RPMI8226 (cell line): ENCODE data around the gene KCNAB1.
"Not testable (repeated sequence)": the region's sequence is repeated elsewhere in the genome, so short reads cannot be mapped to it uniquely, and the experiment has no call there.

Experiments
- DNase-seq: peaks from one replicate; pipeline ENCODE4 v3.0.0-alpha.2; 2015

KCNAB1 gene

GRCh38 chr3:156551746-156552145 is 431.4 kb downstream of the KCNAB1 start:
- no peak for DNase-seq

GRCh38 chr3:156552973-156553372 is 432.6 kb downstream of the KCNAB1 start:
- peak; percentile 24 for DNase-seq

GRCh38 chr3:156553705-156554356 is 433.5 kb downstream of the KCNAB1 start:
- DNase-seq = peak; percentile 88

GRCh38 chr3:156554515-156554841 is 434.1 kb downstream of the KCNAB1 start:
- no peak for DNase-seq

- DNase-seq = peak; percentile 100
Observed at GRCh38 chr3:156554842-156555687, 434.7 kb downstream of the KCNAB1 start, which contains the start of gene SSR3. TSS of gene SSR3 (minus strand) at chr3:156555117. CDS start at chr3:156555089, 28 bp downstream.

- DNase-seq = no peak
Observed at GRCh38 chr3:156558389-156558788, 438.0 kb downstream of the KCNAB1 start.

- no peak for DNase-seq
Observed at GRCh38 chr3:156559321-156559720, 438.9 kb downstream of the KCNAB1 start.

GRCh38 chr3:156561533-156561932 is 441.2 kb downstream of the KCNAB1 start:
- no peak for DNase-seq

- not testable (repeated sequence) for DNase-seq
Observed at GRCh38 chr3:156562486-156562885, 442.1 kb downstream of the KCNAB1 start.

GRCh38 chr3:156563900-156564682 is 443.7 kb downstream of the KCNAB1 start:
- no peak for DNase-seq

GRCh38 chr3:156569016-156569415 is 448.6 kb downstream of the KCNAB1 start:
- not testable (repeated sequence) for DNase-seq

- DNase-seq = not testable (repeated sequence)
Observed at GRCh38 chr3:156569881-156570280, 449.5 kb downstream of the KCNAB1 start.

- DNase-seq = no peak
Observed at GRCh38 chr3:156575641-156576040, 455.3 kb downstream of the KCNAB1 start.

- DNase-seq = no peak
Observed at GRCh38 chr3:156576051-156576450, 455.7 kb downstream of the KCNAB1 start.

- DNase-seq = no peak
Observed at GRCh38 chr3:156576651-156577348, 456.4 kb downstream of the KCNAB1 start.

GRCh38 chr3:156577736-156578135 is 457.4 kb downstream of the KCNAB1 start:
- DNase-seq = no peak

- DNase-seq = peak; percentile 31
Observed at GRCh38 chr3:156579427-156579851, 459.1 kb downstream of the KCNAB1 start.

- DNase-seq = no peak
Observed at GRCh38 chr3:156581033-156581432, 460.7 kb downstream of the KCNAB1 start.

- DNase-seq = no peak
Observed at GRCh38 chr3:156581954-156582353, 461.6 kb downstream of the KCNAB1 start.

GRCh38 chr3:156582532-156583183 is 462.3 kb downstream of the KCNAB1 start:
- DNase-seq = no peak

- DNase-seq = no peak
Observed at GRCh38 chr3:156583469-156583868, 463.1 kb downstream of the KCNAB1 start.
